Measurements from ENCODE around the gene CNTNAP2.

DNA sequence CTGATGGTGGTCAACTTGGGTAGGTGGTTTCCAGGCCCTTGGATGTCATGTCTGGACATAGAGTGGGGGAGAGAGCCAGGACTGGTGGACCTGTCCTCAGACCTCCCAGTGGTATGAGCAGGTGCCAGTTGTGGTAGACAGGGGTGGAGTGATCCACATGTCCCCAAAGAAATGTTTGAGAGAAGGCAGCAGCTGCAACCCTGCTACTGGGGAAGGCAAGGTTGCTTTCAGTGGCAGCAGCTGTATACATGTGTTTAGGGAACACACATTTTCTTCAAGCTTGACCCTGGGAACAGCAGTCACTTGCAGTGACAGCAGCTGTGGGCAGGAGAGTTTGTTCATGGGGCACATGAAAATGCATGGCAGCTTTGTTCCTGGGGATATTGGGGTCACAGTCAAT is 1591.3 kb downstream of the CNTNAP2 start:
- TF ChIP-seq, protein P1, sequence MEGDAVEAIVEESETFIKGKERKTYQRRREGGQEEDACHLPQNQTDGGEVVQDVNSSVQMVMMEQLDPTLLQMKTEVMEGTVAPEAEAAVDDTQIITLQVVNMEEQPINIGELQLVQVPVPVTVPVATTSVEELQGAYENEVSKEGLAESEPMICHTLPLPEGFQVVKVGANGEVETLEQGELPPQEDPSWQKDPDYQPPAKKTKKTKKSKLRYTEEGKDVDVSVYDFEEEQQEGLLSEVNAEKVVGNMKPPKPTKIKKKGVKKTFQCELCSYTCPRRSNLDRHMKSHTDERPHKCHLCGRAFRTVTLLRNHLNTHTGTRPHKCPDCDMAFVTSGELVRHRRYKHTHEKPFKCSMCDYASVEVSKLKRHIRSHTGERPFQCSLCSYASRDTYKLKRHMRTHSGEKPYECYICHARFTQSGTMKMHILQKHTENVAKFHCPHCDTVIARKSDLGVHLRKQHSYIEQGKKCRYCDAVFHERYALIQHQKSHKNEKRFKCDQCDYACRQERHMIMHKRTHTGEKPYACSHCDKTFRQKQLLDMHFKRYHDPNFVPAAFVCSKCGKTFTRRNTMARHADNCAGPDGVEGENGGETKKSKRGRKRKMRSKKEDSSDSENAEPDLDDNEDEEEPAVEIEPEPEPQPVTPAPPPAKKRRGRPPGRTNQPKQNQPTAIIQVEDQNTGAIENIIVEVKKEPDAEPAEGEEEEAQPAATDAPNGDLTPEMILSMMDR (IDR thresholded peaks at IDR 0.05), result no peak
- no peak for TF ChIP-seq POLR2A (IDR thresholded peaks at IDR 0.05)

Data from testis (tissue), 2 donors.